ENCODE results near the gene LIPJ.

The LIPJ gene

DNA sequence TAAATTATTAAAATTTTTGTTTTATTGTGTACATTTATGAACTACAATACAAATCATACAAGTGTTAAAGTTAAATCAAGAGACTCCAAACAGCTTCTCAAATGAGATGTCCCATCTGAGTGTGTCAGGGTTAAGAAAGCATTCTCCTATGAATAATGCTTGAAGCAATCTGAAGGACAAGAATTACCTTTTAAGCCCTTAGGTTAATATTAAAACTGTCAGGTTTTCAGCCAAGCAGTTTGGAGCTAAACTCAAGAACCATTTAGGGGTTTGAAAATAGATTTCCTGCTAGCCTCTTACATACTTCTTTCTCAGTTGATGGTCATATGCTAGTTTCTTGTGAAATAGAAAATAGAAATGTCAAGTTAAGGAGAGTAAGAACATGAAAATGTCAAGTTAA lies 38.3 kb downstream of the LIPJ start:
- H3K9me3 Mint-ChIP-seq (ENCODE audit: low read depth), result no peaks in the 10 kb centered on the region
- H3K4me3 Mint-ChIP-seq, result no peak overlapping the region
- no peaks in the 10 kb centered on the region for H3K27me3 Mint-ChIP-seq
- H3K27ac Mint-ChIP-seq, result no peak overlapping the region
- H3K4me1 Mint-ChIP-seq (ENCODE audit: low read depth), result no peaks in the 10 kb centered on the region
- peaks cover 5% of the 10 kb centered on the region for H3K36me3 Mint-ChIP-seq

DNA sequence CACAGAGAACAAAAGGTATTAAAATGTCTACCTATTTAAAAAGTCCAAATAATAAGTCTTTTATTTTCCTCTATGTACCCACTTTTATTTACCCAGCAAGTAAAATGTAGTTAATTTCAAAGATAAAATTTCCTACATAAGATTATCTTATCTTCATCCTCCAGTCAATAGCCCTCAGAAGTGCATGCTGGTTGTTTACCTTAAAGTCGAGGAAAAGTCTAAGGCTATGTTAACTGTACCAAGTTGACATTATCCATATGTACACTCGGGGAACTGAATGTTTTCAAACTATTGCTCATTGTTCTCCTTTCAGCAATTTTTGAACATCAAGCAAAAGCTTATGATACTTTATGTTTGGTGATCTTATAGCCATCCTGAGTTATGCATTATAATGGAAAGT lies 53.6 kb downstream of the LIPJ start:
- peaks cover 10% of the 10 kb centered on the region for H3K27me3 Mint-ChIP-seq
- H3K4me3 Mint-ChIP-seq, result no peak overlapping the region
- no peaks in the 10 kb centered on the region for H3K4me1 Mint-ChIP-seq (ENCODE audit: low read depth)
- peaks cover 7% of the 10 kb centered on the region for H3K36me3 Mint-ChIP-seq
- peaks cover 3% of the 10 kb centered on the region for H3K9me3 Mint-ChIP-seq (ENCODE audit: low read depth)
- no peak overlapping the region for H3K27ac Mint-ChIP-seq

DNA sequence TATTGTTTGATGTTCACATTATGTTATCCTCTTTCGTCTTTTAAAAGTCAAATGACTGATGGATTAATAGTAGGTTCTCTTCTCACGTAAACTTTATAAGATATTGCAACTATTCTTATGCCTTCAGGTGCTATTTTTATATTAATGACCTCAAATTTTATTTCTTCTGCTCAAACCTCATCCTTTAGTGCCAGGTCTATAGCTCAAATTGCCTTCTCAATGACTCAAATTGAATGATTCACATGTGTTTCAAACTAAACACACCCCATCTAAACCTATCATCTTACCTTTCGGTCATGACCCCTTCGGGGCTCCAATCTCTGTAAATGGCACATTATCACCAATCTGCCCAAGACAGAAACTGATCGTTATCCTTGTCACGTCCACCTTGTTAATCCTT lies 55.6 kb downstream of the LIPJ start:
- Mint-ChIP-seq H3K27ac (no peak overlapping the region), H3K9me3 (ENCODE audit: low read depth) (peaks cover 3% of the 10 kb centered on the region), H3K4me3 (no peak overlapping the region), H3K27me3 (peaks cover 5% of the 10 kb centered on the region), H3K4me1 (ENCODE audit: low read depth) (no peaks in the 10 kb centered on the region), H3K36me3 (peaks cover 7% of the 10 kb centered on the region)

DNA sequence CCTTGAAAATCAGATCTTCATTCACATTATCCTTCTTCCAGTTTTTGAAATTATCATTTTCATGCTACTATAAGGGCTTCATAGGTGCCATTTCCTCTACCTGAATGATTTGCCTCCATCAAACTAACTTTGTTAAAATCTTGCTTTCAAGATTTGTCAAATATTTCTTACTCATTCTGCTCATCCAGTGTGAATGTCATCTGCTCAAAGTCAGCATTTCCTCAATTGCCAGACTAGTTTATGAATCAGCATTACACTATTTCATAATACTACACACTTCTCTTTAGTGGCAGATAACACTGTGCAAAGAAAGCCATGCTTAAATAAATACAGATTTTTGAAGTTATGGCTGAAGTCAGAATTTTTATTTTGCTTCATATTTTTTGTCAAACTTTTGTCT lies 56.4 kb downstream of the LIPJ start:
- H3K27me3 Mint-ChIP-seq, result peaks cover 4% of the 10 kb centered on the region
- peaks cover 7% of the 10 kb centered on the region for H3K36me3 Mint-ChIP-seq
- no peak overlapping the region for H3K27ac Mint-ChIP-seq
- no peaks in the 10 kb centered on the region for H3K4me1 Mint-ChIP-seq (ENCODE audit: low read depth)
- no peak overlapping the region for H3K4me3 Mint-ChIP-seq
- peaks cover 3% of the 10 kb centered on the region for H3K9me3 Mint-ChIP-seq (ENCODE audit: low read depth)

DNA sequence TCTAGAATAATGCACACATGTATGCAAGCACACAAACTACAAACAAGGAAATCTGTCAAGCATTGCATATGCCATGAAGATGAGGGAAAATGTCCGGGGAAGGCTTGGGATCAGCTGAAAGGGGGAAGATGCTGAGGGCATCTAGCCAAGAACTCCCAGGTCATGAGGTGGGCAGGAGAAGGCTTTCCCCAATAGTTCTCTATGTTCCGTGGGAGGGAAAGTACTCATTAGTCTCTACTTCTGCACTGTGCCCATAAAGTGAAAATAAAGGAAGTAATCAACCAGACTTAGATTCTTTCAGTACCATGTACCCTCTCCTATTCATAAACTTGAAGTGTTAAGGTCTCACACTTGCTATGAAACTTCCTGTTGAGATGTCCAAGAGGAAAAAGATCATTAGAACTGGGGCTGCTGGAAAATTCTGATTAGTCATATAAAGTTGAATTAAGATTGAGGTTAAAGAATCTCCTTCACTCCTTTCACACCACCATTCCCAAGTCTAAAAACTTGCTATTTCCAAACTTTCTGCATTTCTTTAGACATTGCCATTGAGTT lies 60.6 kb downstream of the LIPJ start:
- Mint-ChIP-seq H3K9me3 (ENCODE audit: low read depth) (no peaks in the 10 kb centered on the region), H3K4me3 (no peak overlapping the region), H3K27me3 (peaks cover 4% of the 10 kb centered on the region), H3K27ac (no peak overlapping the region), H3K4me1 (ENCODE audit: low read depth) (no peaks in the 10 kb centered on the region), H3K36me3 (no peaks in the 10 kb centered on the region)

DNA sequence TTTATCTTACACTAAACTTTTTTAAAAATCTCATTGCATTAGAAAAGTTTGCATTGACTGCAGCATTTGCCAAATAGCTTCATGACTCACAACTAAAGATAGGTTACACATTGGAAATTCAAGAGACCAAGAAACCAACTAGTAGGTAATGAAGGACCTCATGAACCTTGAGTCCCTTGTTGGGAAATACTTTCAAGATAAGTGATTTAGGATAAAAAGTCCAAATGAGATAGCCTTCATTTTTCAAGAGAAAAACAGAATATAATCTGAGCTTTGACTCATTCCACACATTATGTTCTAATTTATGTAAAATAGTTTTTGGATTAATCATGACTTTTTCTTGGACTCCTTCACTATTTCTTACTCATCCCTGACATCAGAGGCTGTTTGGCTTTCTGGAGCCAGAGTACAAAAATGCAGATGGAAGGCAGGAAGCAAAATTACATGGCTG lies 64.6 kb downstream of the LIPJ start:
- peaks cover 6% of the 10 kb centered on the region for H3K27me3 Mint-ChIP-seq

DNA sequence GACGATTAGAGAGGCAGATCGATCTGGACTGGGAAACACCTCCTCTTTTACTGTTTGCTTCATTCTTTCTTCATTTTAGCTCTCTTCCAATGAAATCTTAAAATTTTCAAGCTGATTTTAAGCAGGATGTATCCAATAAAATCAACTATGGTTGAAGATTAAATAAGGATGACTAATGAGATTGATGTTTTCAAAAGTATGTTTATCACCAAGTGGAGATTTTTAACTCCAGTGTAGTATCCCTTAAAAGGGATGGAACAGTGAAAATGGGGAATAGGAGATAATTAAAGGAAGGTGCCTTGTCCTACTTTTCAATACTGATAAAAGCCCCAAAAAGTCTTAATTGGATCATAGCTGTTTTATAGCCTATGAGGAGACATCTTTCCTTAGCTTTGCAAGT lies 66.1 kb downstream of the LIPJ start:
- peaks cover 8% of the 10 kb centered on the region for H3K27me3 Mint-ChIP-seq
- H3K9me3 Mint-ChIP-seq (ENCODE audit: low read depth), result no peaks in the 10 kb centered on the region
- no peak overlapping the region for H3K27ac Mint-ChIP-seq
- no peaks in the 10 kb centered on the region for H3K4me1 Mint-ChIP-seq (ENCODE audit: low read depth)
- no peak overlapping the region for H3K4me3 Mint-ChIP-seq
- no peaks in the 10 kb centered on the region for H3K36me3 Mint-ChIP-seq

More for the DNA sequence above, 64.6 kb downstream of the LIPJ start:
- Mint-ChIP-seq H3K9me3 (ENCODE audit: low read depth) (no peaks in the 10 kb centered on the region), H3K4me1 (ENCODE audit: low read depth) (no peaks in the 10 kb centered on the region), H3K27ac (no peak overlapping the region), H3K4me3 (no peak overlapping the region), H3K36me3 (no peaks in the 10 kb centered on the region)
